Tibial artery (tissue), 4 donors: ENCODE data around the gene KCNAB3.

ENCODE experiments used
- DNase-seq, 2 donors: peaks; one replicate each; pipeline ENCODE4 v3.0.0-alpha.2; 2019
- H3K27ac ChIP-seq, 2 donors: fragments of 200-600 bp; sonication (generic) in 1 of 2; 1 replicate in 1 of 2; 2 replicates in 1 of 2; pipeline ENCODE4 v1.5.1; 2018 to 2019; ENCODE audit warnings: mild to moderate bottlenecking in 1 of 2
- H3K27me3 ChIP-seq, 2 donors: fragments of 200-600 bp; sonication (generic) in 1 of 2; one replicate each; pipeline versions ENCODE4 v1.5.1 to v1.6.0; 2016 to 2019
- H3K36me3 ChIP-seq, 3 donors: fragments of 200-600 bp; sonication (generic) in 2 of 3; one replicate each; pipeline ENCODE4 v1.5.1; 2016 to 2019; ENCODE audit warnings: mild to moderate bottlenecking in 2 of 3
- H3K4me1 ChIP-seq, 4 donors: fragments of 200-600 bp; sonication (generic) in 2 of 4; 1 replicate in 3 of 4; 2 replicates in 1 of 4; pipeline ENCODE4 v1.5.1; 2016 to 2019
- H3K4me3 ChIP-seq, 2 donors: fragments of 200-600 bp; sonication (generic) in 1 of 2; 1 replicate in 1 of 2; 2 replicates in 1 of 2; pipeline ENCODE4 v1.5.1; 2018 to 2019; ENCODE audit warnings: mild to moderate bottlenecking in 2 of 2
- H3K9me3 ChIP-seq, 3 donors: fragments of 200-600 bp; sonication (generic) in 1 of 3; one replicate each; pipeline ENCODE4 v1.5.1; 2016 to 2019
- intact Hi-C: fragments of 100-400 bp; cut with DNase I; formaldehyde crosslinking; loops from one replicate; pipeline ENCODE4 v1.15.0; 2023; ENCODE audit warnings: low total_unique reads
- TF ChIP-seq, protein P1 (sequence below), 2 experiments: fragments of 200-600 bp in 1 of 2; fragments of 450-650 bp in 1 of 2; IDR thresholded peaks; one replicate each; pipeline ENCODE4 v1.5.1; 2017 to 2019; ENCODE audit warnings: antibody characterized with exemption in 2 of 2, mild to moderate bottlenecking in 1 of 2, moderate library complexity in 1 of 2

The KCNAB3 gene

GRCh38 chr17:7929158-7930023 is at the start of gene KCNAB3:
Gene KCNAB3 (minus strand): TSS chr17:7929856. CDS start chr17:7929435, 421 bp downstream.
- Histone ChIP-seq H3K36me3 (peaks cover 0 to 5% (median 0%) of the 10 kb centered on the region in 3 donors), H3K27ac (no peak within 1 kb of the TSS), H3K27me3 (peaks cover 0 to 10% of the 10 kb centered on the region in 2 donors), H3K4me3 (no peak within 1 kb of the TSS), H3K9me3 (no peaks in the 10 kb centered on the region), H3K4me1 (peaks cover 0 to 38% (median 25%) of the 10 kb centered on the region in 4 donors)
- intact Hi-C loops: no loop called here
- no peak for DNase-seq
- TF ChIP-seq, protein P1, sequence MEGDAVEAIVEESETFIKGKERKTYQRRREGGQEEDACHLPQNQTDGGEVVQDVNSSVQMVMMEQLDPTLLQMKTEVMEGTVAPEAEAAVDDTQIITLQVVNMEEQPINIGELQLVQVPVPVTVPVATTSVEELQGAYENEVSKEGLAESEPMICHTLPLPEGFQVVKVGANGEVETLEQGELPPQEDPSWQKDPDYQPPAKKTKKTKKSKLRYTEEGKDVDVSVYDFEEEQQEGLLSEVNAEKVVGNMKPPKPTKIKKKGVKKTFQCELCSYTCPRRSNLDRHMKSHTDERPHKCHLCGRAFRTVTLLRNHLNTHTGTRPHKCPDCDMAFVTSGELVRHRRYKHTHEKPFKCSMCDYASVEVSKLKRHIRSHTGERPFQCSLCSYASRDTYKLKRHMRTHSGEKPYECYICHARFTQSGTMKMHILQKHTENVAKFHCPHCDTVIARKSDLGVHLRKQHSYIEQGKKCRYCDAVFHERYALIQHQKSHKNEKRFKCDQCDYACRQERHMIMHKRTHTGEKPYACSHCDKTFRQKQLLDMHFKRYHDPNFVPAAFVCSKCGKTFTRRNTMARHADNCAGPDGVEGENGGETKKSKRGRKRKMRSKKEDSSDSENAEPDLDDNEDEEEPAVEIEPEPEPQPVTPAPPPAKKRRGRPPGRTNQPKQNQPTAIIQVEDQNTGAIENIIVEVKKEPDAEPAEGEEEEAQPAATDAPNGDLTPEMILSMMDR (IDR thresholded peaks at IDR 0.05): no peak

DNA sequence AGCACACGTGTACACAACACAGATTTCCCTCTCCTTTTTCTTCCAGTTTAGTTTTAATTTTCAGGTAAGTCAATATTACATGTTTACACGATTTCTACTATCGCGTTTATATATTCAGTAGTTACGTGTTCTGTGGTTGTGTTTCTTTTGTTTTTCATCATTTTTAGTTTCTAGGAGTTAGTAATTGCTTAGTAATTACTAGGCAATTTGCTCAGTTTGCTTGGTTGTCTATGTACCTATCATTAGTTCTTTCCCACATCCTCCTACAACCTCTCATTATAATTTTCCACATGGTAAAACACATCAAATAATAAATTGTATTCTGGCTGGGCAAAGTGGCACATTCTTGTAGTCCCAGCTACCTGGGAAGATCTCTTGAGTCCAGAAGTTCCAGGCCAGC is 48.1 kb upstream of the KCNAB3 start:
- TF ChIP-seq, protein P1 (IDR thresholded peaks at IDR 0.05): no peak
- Histone ChIP-seq H3K36me3 (no peaks in the 10 kb centered on the region), H3K4me1 (no peaks in the 10 kb centered on the region), H3K27ac (no peak overlapping the region), H3K4me3 (no peak overlapping the region), H3K27me3 (peaks cover 0 to 25% of the 10 kb centered on the region in 2 donors), H3K9me3 (peaks cover 0 to 22% (median 17%) of the 10 kb centered on the region in 3 donors)
- intact Hi-C loops: no loop called here
- DNase-seq: no peak

GRCh38 chr17:7977039-7977438 is 47.4 kb upstream of the KCNAB3 start:
- H3K36me3 ChIP-seq: no peaks in the 10 kb centered on the region
- intact Hi-C loops: no loop called here
- TF ChIP-seq, protein P1 (IDR thresholded peaks at IDR 0.05): no peak
- peaks cover 0 to 22% (median 17%) of the 10 kb centered on the region in 3 donors for H3K9me3 ChIP-seq
- DNase-seq: no peak
- no peaks in the 10 kb centered on the region for H3K4me1 ChIP-seq
- peaks cover 0 to 24% of the 10 kb centered on the region in 2 donors for H3K27me3 ChIP-seq
- no peak overlapping the region for H3K4me3 ChIP-seq
- H3K27ac ChIP-seq: no peak overlapping the region

- no peak overlapping the region for H3K4me3 ChIP-seq
- TF ChIP-seq, protein P1 (IDR thresholded peaks at IDR 0.05): no peak
- no peak overlapping the region for H3K27ac ChIP-seq
- no peak for DNase-seq
- no peaks in the 10 kb centered on the region for H3K36me3 ChIP-seq
- peaks cover 0 to 23% of the 10 kb centered on the region in 2 donors for H3K27me3 ChIP-seq
- intact Hi-C loops: no loop called here
- no peaks in the 10 kb centered on the region for H3K4me1 ChIP-seq
- peaks cover 0 to 22% (median 17%) of the 10 kb centered on the region in 3 donors for H3K9me3 ChIP-seq
These were observed 45.0 kb upstream of the KCNAB3 start for GRCh38 chr17:7974638-7975131.

DNA sequence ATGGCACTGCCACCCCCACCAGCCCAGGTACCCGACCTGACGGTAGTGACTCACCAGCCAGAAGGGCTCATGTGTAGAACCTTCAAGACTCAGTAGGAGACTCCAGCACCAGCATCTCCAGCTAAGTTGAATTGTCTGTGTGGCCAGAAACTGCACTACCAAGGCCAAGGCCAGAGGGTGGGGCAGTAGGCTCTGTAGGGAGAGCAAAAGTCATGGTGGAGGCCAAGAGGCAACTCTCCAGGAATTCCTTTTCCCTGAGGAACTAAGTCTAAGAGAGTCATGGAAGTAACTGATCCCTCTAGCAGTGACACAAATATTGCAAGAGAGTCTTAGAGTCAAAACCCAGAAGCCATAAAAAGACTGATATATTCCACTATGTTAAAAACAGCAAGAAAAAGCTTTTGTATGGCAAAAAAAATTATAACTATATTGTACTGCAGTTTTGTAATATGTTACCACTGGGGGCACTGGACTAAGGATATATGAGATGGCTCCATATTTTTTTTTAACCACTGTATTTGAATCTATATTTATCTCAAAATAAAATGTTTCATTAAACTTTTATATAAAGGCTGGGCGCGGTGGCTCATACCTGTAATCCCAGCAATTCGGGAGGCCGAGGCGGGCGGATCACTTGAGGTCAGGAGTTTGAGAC is 42.6 kb upstream of the KCNAB3 start:
- intact Hi-C loops: no loop called here
- peaks cover 0 to 22% (median 17%) of the 10 kb centered on the region in 3 donors for H3K9me3 ChIP-seq
- H3K27me3 ChIP-seq: peaks cover 0 to 29% of the 10 kb centered on the region in 2 donors
- TF ChIP-seq, protein P1 (IDR thresholded peaks at IDR 0.05): no peak
- H3K4me3 ChIP-seq: no peak overlapping the region
- no peaks in the 10 kb centered on the region for H3K4me1 ChIP-seq
- DNase-seq: no peak
- H3K27ac ChIP-seq: no peak overlapping the region
- H3K36me3 ChIP-seq: no peaks in the 10 kb centered on the region
